Immature natural killer cell (primary cell): ENCODE measurements around the gene TNK1. TPM values are rescaled to one million over a fixed set of nuclear protein-coding genes. Genes with fewer than 3 reads are reported as not detected.
A peak's percentile ranks its signal among the peaks of the same experiment; 100 is the strongest.
"Not testable (repeated sequence)": the region's sequence is repeated elsewhere in the genome, so short reads cannot be mapped to it uniquely, and the experiment has no call there.

ENCODE experiments used
- DNase-seq, 3 donors: peaks; one replicate each; pipeline ENCODE4 v3.0.0; 2022; ENCODE audit warnings: mixed read lengths in 1 of 3
- H3K27ac Mint-ChIP-seq, 6 donors: one replicate each; pipeline ENCODE4 v1.8.0; 2020; ENCODE audit warnings: mixed read lengths in 6 of 6, mild to moderate bottlenecking in 5 of 6, inconsistent platforms in 4 of 6, moderate library complexity in 3 of 6
- H3K27me3 Mint-ChIP-seq, 3 donors: one replicate each; pipeline ENCODE4 v1.8.0; 2020 to 2021; ENCODE audit warnings: low read depth in 3 of 3, mild to moderate bottlenecking in 3 of 3, mixed read lengths in 3 of 3, moderate library complexity in 3 of 3, inconsistent platforms in 1 of 3
- H3K36me3 Mint-ChIP-seq, 3 donors: one replicate each; pipeline ENCODE4 v1.8.0; 2020; ENCODE audit warnings: mixed read lengths in 3 of 3, inconsistent platforms in 2 of 3, mild to moderate bottlenecking in 2 of 3
- H3K4me1 Mint-ChIP-seq, 2 donors: one replicate each; pipeline ENCODE4 v1.8.0; 2020; ENCODE audit warnings: inconsistent platforms in 2 of 2, mild to moderate bottlenecking in 2 of 2, mixed read lengths in 2 of 2, moderate library complexity in 1 of 2
- H3K4me3 Mint-ChIP-seq, 5 donors: one replicate each; pipeline ENCODE4 v1.8.0; 2020; ENCODE audit warnings: mild to moderate bottlenecking in 5 of 5, mixed read lengths in 5 of 5, inconsistent platforms in 3 of 5, moderate library complexity in 3 of 5
- H3K9me3 Mint-ChIP-seq, 6 donors: one replicate each; pipeline ENCODE4 v1.8.0; 2020; ENCODE audit warnings: mild to moderate bottlenecking in 6 of 6, mixed read lengths in 6 of 6, inconsistent platforms in 4 of 6, moderate library complexity in 3 of 6
- polyA plus RNA-seq, 3 donors: library from polyadenylated mRNA; unstranded; fragments of 300-500 nt; fragmentation: Illumina TruSeq; gene quantifications; one replicate each; pipeline ENCODE4 v1.2.3, GENCODE V29; 2021

Gene TNK1
- under 1 TPM in 2 of 3 donors, not detected in 1; 0.21 to 0.29 TPM for polyA plus RNA-seq

DNA sequence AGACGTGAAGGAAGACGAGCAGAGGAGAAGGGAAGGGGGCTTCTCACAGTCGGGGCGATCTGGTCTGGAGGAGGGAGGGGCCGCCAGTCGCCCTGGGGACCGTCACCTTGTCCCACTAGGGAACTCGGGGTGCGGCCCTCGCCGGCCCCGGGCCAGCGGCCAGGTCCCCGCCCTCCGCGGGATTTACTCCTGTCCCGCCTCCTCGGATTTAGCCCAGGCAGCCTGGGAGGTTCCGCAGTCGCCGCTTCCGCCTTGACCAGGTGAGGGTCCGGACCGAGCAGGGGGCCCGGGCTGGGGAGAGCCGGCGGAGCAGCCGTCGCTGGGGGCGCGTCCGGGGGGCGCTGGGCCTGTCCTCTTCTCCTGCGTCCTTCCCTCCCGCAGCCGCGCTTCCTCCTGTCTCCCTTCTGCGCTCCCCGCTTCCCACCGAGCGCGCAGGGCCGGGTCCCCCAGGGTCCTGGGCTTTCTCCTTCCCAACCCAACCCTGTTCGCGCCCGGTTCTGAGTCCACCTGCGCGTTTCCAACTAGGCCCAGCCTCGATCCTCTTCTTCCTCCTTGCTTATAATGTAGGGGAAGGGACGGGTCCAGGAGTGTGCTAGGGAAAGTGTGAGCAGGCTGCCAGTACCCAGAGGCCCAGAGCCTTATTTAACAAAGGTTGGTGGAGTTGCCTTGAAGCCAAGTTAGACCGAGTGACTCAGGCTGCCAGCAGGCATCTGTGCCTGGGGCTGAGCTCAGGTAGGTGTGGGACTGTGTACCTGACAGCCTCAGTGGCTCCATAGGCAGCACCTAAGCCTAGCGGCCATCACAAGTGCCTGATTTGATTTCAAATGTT lies at the start of gene TNK1:
TNK1 (plus strand) TSS at position 235 of the 829 bp plus-strand sequence. CDS start 1,838 bp downstream, outside the sequence.
- Mint-ChIP-seq H3K9me3 (peaks cover 0 to 1% (median 0%) of the 10 kb centered on the region in 6 donors), H3K4me1 (peaks cover 0 to 10% of the 10 kb centered on the region in 2 donors), H3K27ac (no peak within 1 kb of the TSS), H3K27me3 (peaks cover 13 to 17% (median 14%) of the 10 kb centered on the region in 3 donors), H3K4me3 (peak within 1 kb of the TSS in 1 of 5 donors; percentile 18), H3K36me3 (no peaks in the 10 kb centered on the region)
- DNase-seq: no peak

DNA sequence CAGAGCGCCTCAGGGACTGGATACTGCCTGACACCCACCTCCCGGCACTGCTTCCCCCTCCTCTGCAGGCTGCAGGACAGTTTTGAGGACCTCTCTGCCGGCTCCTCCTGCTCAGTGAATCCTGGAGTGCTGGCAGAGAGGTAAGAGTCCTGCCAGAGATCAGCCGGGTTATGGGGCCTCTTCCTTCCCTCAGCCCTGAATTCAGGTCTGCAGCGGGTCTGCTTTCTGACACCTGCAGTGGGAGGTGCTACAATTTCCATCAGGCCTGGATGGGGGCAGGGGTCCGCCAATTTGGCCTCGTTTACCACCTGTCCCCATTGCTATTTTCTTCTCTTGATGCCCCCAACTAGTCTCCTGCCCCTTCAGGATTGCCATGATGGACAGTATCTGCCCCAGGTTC lies 48.8 kb upstream of the TNK1 start:
- peaks cover 9 to 16% (median 13%) of the 10 kb centered on the region in 3 donors for H3K27me3 Mint-ChIP-seq

DNA sequence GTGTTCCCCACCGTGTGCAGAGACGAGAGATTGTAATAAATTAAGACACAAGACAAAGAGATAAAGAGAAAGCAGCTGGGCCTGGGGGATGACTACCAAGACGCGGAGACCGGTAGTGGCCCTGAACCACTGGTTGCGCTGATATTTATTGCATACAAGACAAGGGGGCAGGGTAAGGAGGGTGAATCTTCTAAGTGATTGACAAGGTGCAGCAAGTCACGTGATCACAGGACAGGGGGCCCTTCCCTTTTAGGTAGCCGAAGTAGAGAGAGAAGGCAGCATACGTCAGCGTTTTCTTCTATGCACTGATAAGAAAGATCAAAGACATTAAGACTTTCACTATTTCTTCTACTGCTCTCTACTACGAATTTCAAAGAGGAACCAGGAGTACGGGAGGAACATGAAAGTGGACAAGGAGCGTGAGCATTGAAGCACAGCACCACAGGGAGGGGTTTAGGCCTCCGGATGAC lies 48.3 kb upstream of the TNK1 start:
- Mint-ChIP-seq H3K27ac (peak overlapping the region in 3 of 6 donors; percentile 28 to 58 (median 40)), H3K4me3 (peak overlapping the region in 2 of 5 donors; percentile 17 to 54), H3K4me1 (peaks cover 47 to 53% of the 10 kb centered on the region in 2 donors), H3K27me3 (peaks cover 9 to 16% (median 13%) of the 10 kb centered on the region in 3 donors)
- H3K9me3 Mint-ChIP-seq, DNase-seq, H3K36me3 Mint-ChIP-seq: not testable (repeated sequence)

More for the DNA sequence above, 48.8 kb upstream of the TNK1 start:
- Mint-ChIP-seq H3K27ac (peak overlapping the region in 2 of 6 donors; percentile 19 to 28), H3K4me3 (peak overlapping the region in 3 of 5 donors; percentile 17 to 54 (median 30)), H3K9me3 (peaks cover 0 to 1% (median 0%) of the 10 kb centered on the region in 6 donors), H3K36me3 (no peaks in the 10 kb centered on the region), H3K4me1 (peaks cover 42 to 49% of the 10 kb centered on the region in 2 donors)
- no peak for DNase-seq

DNA sequence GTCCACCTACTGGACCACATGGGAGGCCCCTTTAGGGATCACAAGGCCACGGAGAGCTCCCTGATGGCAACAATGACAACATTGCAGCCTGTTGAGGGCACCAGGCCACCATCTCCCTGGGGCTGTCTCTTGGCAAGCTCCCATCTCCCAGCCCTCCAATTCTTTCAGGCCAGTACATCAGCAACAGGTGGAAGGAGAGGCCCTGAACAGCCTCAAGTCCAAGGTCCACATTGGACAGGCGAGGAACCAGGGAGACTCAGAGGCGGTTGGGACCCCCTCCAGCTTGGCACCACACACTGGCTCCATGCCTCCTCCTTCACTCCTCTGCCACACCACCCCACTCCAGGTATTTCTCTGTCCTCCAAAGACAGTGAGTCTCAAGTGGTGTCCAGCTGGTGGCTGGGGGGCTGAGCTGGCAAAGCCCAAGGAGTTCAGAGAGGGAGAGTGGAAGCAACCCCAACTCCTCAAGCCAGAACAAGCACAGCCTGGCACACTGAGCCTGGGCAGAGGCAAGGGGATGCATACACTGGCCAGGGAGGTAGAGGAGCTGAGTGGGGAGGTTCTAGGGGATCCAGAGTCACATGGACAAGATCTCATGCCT lies 45.9 kb upstream of the TNK1 start:
- DNase-seq: no peak
- H3K36me3 Mint-ChIP-seq: peaks cover 4 to 6% (median 5%) of the 10 kb centered on the region in 3 donors
- H3K4me3 Mint-ChIP-seq: peak overlapping the region; percentile 85 to 95 (median 89)
- H3K4me1 Mint-ChIP-seq: peaks cover 40 to 44% of the 10 kb centered on the region in 2 donors
- peaks cover 0 to 4% (median under 1%) of the 10 kb centered on the region in 3 donors for H3K27me3 Mint-ChIP-seq
- H3K9me3 Mint-ChIP-seq: peaks cover 0 to 1% (median 0%) of the 10 kb centered on the region in 6 donors
- H3K27ac Mint-ChIP-seq: peak overlapping the region; percentile 87 to 98 (median 96)

DNA sequence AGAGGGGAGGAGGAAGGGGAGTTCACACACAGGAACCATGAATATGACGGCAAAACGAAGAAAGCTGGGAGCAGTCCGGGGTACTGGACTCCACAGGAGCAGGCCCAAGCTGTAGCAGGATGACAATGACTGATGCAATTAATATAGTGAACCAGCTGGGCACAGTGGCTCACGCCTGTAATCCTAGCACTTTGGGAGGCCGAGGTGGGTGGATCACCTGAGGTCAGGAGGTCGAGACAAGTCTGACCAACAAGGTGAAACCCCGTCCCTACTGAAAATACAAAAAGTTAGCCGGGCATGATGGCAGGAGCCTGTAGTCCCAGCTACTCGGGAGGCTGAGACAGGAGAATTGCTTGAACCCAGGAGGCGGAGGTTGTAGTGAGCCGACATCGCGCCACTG lies 45.1 kb upstream of the TNK1 start:
- Mint-ChIP-seq H3K4me3 (peak overlapping the region; percentile 85 to 95 (median 89)), H3K4me1 (peaks cover 40 to 44% of the 10 kb centered on the region in 2 donors), H3K27ac (peak overlapping the region; percentile 87 to 98 (median 96))
- not testable (repeated sequence) for H3K36me3 Mint-ChIP-seq, DNase-seq, H3K27me3 Mint-ChIP-seq, H3K9me3 Mint-ChIP-seq

DNA sequence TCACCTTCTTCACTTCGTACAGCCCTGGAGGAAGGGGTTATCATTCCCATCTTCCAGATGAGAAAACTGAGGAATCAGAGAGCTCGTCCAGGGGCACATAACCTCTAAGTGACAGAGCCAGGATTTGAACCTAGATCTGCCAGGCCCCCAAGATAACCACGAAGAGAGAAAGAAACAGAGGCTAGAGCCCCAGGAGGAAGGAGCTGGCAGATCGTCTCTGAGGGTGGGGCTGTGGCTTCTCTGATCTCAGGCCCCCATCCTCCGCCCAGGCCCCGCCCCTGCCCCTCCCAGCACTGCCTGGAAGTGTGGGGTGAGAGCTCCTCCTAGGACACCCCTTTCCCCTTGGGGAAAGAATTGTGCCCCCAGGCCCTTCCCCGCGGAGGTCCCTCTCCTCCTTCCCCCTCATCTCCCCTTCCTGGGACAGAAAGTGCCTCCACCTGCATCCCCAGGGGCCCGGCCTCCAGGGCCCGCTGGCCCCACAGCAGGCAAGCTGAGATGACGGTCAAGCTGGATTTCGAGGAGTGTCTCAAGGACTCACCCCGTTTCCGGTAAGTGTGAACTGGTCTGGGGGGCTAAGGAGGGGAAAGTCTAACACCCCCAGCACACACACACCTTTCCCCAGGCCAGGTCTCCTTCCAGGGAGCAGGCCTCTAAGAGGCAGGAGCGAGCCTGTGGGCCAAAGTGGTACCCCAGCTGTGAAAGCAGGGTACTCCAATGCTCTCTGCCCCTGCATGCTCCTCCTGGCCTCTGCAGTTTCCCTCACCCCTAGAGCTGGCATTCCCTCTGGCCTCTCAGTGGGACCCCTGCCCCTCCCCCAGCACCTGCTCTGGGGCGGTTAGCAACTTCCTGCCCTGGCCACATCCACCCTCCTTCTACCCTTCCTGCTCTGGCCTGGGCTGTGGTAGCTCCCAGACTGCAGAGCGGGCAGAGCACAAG lies 44.4 kb upstream of the TNK1 start, which contains the start of gene ACAP1:
ACAP1 (plus strand) TSS at position 290 of the 936 bp plus-strand sequence; CDS start at position 496, 206 bp downstream.
- peaks cover 0 to 4% (median 0%) of the 10 kb centered on the region in 3 donors for H3K27me3 Mint-ChIP-seq
- peaks cover 0 to 1% (median 0%) of the 10 kb centered on the region in 6 donors for H3K9me3 Mint-ChIP-seq
- peaks cover 4 to 11% (median 11%) of the 10 kb centered on the region in 3 donors for H3K36me3 Mint-ChIP-seq
- peak within 1 kb of the TSS; percentile 87 to 98 (median 96) for H3K27ac Mint-ChIP-seq
- DNase-seq: peak; percentile 54 to 66 (median 64)
- peaks cover 42 to 45% of the 10 kb centered on the region in 2 donors for H3K4me1 Mint-ChIP-seq
- H3K4me3 Mint-ChIP-seq: peak within 1 kb of the TSS; percentile 85 to 95 (median 89)

DNA sequence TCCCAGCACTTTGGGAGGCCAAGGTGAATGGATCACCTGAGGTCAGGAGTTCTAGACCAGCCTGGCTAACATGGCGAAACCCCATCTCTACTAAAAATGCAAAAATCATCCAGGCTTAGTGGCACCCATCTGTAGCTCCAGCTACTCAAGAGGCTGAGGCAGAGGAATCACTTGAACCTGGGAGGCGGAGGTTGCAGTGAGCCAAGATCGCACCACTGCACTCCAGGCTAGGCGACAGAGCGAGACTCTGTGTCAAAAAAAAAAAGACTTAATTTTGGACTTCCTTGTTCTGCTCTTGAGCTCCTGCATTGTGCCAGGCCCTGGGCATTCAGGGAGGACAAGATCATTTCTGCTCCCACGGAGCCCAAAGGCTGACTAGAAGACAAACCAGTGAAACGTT lies 43.3 kb upstream of the TNK1 start:
- Mint-ChIP-seq H3K4me1 (peaks cover 44 to 46% of the 10 kb centered on the region in 2 donors), H3K36me3 (peaks cover 4 to 13% (median 12%) of the 10 kb centered on the region in 3 donors), H3K4me3 (peak overlapping the region; percentile 85 to 95 (median 89)), H3K27ac (peak overlapping the region; percentile 87 to 98 (median 96))
- H3K27me3 Mint-ChIP-seq, H3K9me3 Mint-ChIP-seq, DNase-seq: not testable (repeated sequence)

DNA sequence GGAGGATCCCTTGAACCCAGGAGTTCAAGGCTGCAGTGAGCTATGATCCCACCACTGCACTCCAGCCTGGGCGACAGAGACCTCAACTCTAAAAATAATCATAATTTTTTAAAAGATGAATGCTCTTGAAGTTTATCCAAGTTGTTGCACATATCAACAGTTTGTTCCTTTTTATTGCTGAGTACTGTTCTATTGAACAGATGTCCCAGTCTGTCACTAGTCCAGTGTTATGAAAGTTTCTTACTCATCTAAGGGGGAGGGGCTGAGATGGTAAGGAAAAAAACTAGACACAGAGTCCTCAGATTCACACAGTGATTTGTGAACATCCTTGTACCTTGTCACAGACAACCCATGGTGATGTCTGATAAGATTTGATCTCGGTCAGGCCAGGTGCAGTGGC lies 40.7 kb upstream of the TNK1 start:
- peaks cover 0 to 1% (median 0%) of the 10 kb centered on the region in 6 donors for H3K9me3 Mint-ChIP-seq
- H3K27me3 Mint-ChIP-seq: peaks cover 0 to 4% (median 0%) of the 10 kb centered on the region in 3 donors
- no peak for DNase-seq
- H3K36me3 Mint-ChIP-seq: peaks cover 4 to 24% (median 12%) of the 10 kb centered on the region in 3 donors
- H3K27ac Mint-ChIP-seq: peak overlapping the region in 2 of 6 donors; percentile 10 to 24
- peaks cover 36 to 43% of the 10 kb centered on the region in 2 donors for H3K4me1 Mint-ChIP-seq
- H3K4me3 Mint-ChIP-seq: no peak overlapping the region

DNA sequence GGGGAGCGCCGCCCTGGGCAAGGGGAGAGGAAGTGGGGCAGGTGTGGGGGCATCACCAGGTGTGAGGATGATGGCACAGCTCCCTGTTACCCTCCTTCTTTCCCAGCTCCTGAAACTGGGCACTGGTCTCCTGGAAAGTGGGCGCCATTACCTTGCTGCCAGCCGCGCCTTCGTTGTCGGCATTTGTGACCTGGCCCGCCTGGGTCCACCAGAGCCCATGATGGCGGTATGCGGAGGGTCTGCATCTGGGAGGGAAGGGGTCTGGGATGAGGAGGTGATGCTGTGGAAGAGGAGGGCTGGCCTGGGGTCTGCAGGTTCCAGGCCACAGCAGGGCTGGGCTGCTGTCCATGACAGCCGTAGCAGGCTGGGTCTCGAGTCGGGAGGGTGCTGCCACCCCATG lies 39.0 kb upstream of the TNK1 start:
- DNase-seq: no peak
- H3K27ac Mint-ChIP-seq: peak overlapping the region in 1 of 6 donors; percentile 35
- H3K4me1 Mint-ChIP-seq: peaks cover 23 to 28% of the 10 kb centered on the region in 2 donors
- peaks cover 0 to 1% (median 0%) of the 10 kb centered on the region in 3 donors for H3K27me3 Mint-ChIP-seq
- H3K4me3 Mint-ChIP-seq: no peak overlapping the region
- H3K36me3 Mint-ChIP-seq: peaks cover 4 to 24% (median 12%) of the 10 kb centered on the region in 3 donors
- H3K9me3 Mint-ChIP-seq: no peaks in the 10 kb centered on the region

DNA sequence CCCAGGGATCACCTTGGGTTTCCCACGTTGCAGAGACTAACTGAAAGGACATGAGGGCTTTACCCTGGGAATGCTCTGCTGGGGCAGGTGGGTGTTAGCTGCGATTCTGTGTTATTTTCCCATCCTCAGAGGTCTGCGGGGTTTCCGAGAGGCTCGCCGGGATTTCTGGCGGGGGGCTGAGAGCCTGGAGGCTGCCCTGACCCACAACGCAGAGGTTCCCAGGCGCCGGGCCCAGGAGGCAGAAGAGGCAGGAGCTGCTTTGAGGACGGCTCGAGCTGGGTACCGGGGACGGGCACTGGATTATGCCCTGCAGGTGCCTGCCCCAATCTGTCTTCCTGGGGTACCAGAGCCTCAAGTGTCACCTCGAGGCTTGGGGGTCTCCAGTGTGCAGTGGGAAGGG lies 37.6 kb upstream of the TNK1 start:
- H3K4me3 Mint-ChIP-seq: no peak overlapping the region
- H3K36me3 Mint-ChIP-seq: peaks cover 4 to 28% (median 12%) of the 10 kb centered on the region in 3 donors
- H3K4me1 Mint-ChIP-seq: peaks cover 11 to 15% of the 10 kb centered on the region in 2 donors
- no peaks in the 10 kb centered on the region for H3K9me3 Mint-ChIP-seq
- H3K27ac Mint-ChIP-seq: peak overlapping the region in 1 of 6 donors; percentile 48
- no peaks in the 10 kb centered on the region for H3K27me3 Mint-ChIP-seq
- no peak for DNase-seq

DNA sequence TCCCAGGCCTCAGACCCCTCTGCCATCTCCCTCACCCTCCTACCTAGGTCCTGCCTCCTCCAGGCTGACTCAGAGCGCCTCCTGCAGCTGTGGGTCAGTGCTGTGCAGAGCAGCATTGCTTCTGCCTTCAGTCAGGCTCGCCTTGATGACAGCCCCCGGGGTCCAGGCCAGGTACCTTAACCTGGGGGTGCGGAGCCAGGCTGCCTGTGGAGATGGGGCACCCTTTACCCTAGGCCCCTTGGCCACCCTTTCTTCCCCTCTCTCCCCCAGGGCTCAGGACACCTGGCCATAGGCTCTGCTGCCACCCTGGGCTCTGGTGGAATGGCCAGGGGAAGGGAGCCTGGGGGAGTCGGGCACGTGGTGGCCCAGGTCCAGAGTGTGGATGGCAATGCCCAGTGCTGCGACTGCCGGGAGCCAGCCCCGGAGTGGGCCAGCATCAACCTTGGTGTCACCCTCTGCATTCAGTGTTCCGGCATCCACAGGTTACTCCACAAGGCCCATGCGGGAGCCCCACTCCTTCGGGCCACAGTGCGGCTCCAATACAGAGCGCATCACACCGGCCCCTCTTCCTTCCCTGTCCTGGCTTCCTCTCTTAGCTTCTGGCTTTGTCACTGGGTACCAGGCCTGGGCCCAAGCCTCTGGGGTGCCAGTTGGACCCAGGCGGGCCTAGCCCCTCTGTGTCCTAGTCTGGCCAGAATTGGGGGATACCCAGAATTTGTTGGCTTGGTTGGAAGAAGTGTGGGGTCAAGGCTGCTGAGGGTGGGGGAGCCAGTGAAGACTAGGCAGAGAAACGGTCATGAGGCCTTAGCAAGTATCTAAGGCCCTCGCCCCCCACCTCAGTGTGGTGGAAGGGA lies 33.9 kb upstream of the TNK1 start:
- H3K27me3 Mint-ChIP-seq: peaks cover 2 to 8% (median 2%) of the 10 kb centered on the region in 3 donors
- no peak for DNase-seq
- peak overlapping the region in 2 of 6 donors; percentile 39 to 57 for H3K27ac Mint-ChIP-seq
- peaks cover 13 to 15% of the 10 kb centered on the region in 2 donors for H3K4me1 Mint-ChIP-seq
- H3K4me3 Mint-ChIP-seq: no peak overlapping the region
- H3K9me3 Mint-ChIP-seq: no peaks in the 10 kb centered on the region
- peaks cover 0 to 17% (median 0%) of the 10 kb centered on the region in 3 donors for H3K36me3 Mint-ChIP-seq
